H1 (cell line): ENCODE measurements around the gene LCORL. TPM values are rescaled to one million over a fixed set of nuclear protein-coding genes. Genes with fewer than 3 reads are reported as not detected.

ENCODE experiments used
- CBX8 ChIP-seq: fragments of 300-800, 300-1000 bp; sonication (generic); IDR thresholded peaks from 2 replicates; pipeline ENCODE4 v1.7.1; 2016; ENCODE audit warnings: low read depth, low read length, borderline replicate concordance
- FOSL1 ChIP-seq: IDR thresholded peaks from 2 replicates; pipeline ENCODE4 v1.6.1; 2011; ENCODE audit warnings: mild to moderate bottlenecking, low read depth, low read length, moderate library complexity; ENCODE audit not compliant: insufficient read depth
- NRF1 ChIP-seq: IDR thresholded peaks from 2 replicates; pipeline ENCODE4 v1.6.1; 2011; ENCODE audit warnings: mild to moderate bottlenecking, low read depth, low read length, improper control_type of control experiment
- PHF8 ChIP-seq: fragments of 200-600 bp; sonication (generic); conservative IDR thresholded peaks from 2 replicates; pipeline ENCODE4 v1.7.1; 2012; ENCODE audit warnings: low read depth, mild to moderate bottlenecking, inconsistent platforms, low read length, moderate library complexity
- RFX5 ChIP-seq: IDR thresholded peaks from 2 replicates; pipeline ENCODE4 v1.6.1; 2011; ENCODE audit warnings: low read depth, low read length, improper control_type of control experiment, borderline replicate concordance
- TCF12 ChIP-seq: IDR thresholded peaks from 2 replicates; pipeline ENCODE4 v1.6.1; 2011; ENCODE audit warnings: low read depth, mild to moderate bottlenecking, low read length
- polyA plus RNA-seq, 7 experiments: library from polyadenylated mRNA; depleted of rRNA in 3 of 7; stranded (reverse) in 5 of 7; unstranded in 2 of 7; fragments of >200 nt in 5 of 7; fragments of 200-250 nt in 2 of 7; gene quantifications; 1 replicate in 5 of 7; 2 replicates in 1 of 7; 4 replicates in 1 of 7; pipeline versions ENCODE4 v1.2.1 to v1.2.3, GENCODE V29; 2011 to 2013; ENCODE audit warnings: missing spikeins in 2 of 7, mixed read lengths in 2 of 7
- total RNA-seq: library from RNA; stranded (reverse); fragmentation: NEBNext Ultra II Directional; extraction: Animal tissue kit (Norgen Biotek cat#: 25700); gene quantifications from 2 replicates; pipeline ENCODE4 v1.2.1, GENCODE V29; 2021
- TF ChIP-seq, protein P1 (sequence below): IDR thresholded peaks from 2 replicates; pipeline ENCODE4 v1.6.1; 2012; ENCODE audit warnings: low read length, inconsistent platforms

LCORL gene
- total and polyA plus RNA-seq, 2 of the 8 experiments (the other 6 are each of a cell fraction or from before 2014, with no cell fraction given) = 2.2 to 19.2 TPM

DNA sequence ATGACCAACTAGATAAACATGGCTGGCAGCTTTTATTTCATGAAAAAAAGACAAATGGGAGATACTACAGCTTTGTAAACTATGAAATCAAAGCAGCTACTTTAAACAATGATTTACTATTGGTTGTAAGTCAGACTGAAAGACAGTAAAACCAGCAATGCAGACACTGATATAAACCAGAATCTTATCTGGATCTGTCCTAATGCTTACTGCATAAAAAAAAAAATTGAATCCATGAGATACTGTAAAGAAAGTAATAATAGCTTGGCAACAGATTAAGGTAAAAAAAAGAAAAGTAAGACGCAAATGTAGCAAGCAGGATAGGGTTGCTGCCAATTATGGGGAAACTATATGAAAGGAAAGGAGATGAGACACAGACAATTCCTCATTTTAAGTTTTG, 7.3 kb downstream of the LCORL start (continued):
- no peak for TF ChIP-seq TCF12
- TF ChIP-seq, protein P1, sequence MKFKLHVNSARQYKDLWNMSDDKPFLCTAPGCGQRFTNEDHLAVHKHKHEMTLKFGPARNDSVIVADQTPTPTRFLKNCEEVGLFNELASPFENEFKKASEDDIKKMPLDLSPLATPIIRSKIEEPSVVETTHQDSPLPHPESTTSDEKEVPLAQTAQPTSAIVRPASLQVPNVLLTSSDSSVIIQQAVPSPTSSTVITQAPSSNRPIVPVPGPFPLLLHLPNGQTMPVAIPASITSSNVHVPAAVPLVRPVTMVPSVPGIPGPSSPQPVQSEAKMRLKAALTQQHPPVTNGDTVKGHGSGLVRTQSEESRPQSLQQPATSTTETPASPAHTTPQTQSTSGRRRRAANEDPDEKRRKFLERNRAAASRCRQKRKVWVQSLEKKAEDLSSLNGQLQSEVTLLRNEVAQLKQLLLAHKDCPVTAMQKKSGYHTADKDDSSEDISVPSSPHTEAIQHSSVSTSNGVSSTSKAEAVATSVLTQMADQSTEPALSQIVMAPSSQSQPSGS = no peak
- no peak for TF ChIP-seq FOSL1
- no peak for TF ChIP-seq PHF8
- no peak for TF ChIP-seq RFX5
- TF ChIP-seq NRF1 = no peak
- TF ChIP-seq CBX8 = no peak
